Medulla oblongata (tissue), 1 donor: ENCODE data around the gene HUNK.
"Not testable (repeated sequence)": the region's sequence is repeated elsewhere in the genome, so short reads cannot be mapped to it uniquely, and the experiment has no call there.

Experiments used
- DNase-seq: peaks from one replicate; pipeline ENCODE4 v3.0.0-alpha.2; 2015; ENCODE audit errors: extremely low spot score

HUNK gene

DNA sequence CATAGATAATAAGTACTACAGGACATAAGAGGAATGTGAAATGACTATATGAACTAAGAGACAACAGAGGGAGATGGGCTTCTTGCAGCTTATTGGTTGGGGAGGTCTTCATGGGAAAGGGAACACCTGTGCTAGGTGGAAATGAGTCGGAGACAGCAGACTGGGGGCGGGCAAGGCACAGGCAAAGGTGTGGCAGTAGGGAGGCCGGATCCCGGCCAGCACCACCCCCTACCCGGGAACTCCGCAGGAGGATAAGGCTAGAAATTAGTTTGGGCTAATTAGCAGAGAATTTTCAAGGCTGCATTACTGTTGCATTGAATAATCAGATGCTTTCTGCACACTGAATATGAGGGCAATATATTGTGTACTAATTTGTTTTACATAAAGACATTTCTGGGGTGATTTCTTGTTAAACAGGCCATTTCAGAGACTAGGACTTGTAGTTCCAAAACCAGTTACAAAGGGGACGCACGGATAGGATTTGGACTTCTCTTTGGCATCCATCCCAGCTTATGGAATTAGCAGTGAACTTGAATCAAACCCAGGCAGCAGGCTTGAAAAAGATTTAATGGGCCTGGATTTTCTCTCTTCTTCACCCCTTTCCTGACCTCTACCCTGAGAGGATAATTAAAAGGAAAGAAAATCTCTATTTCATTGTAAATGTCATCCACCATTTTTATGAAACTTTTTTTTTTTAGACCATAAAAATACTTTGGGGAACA lies 2.2 kb upstream of the HUNK start:
- DNase-seq = no peak

DNA sequence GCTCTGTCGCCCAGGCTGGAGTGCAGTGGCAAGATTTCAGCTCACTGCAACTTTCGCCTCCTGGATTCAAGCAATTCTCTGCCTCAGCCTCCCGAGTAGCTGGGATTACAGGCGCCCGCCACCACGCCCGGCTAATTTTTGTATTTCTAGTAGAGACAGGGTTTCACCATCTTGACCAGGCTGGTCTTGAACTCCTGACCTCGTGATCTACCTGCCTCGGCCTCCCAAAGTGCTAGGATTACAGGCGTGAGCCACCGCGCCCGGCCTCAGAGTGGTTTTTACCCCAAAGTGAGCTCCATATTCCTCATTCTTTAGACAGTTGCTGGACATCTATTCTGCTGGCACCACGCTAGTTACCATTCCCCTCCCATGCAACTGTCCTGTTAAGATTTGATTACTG lies 1.4 kb upstream of the HUNK start:
- DNase-seq = not testable (repeated sequence)

GRCh38 chr21:31872072-31872451 lies 758 bp upstream of the HUNK start:
- DNase-seq = no peak

DNA sequence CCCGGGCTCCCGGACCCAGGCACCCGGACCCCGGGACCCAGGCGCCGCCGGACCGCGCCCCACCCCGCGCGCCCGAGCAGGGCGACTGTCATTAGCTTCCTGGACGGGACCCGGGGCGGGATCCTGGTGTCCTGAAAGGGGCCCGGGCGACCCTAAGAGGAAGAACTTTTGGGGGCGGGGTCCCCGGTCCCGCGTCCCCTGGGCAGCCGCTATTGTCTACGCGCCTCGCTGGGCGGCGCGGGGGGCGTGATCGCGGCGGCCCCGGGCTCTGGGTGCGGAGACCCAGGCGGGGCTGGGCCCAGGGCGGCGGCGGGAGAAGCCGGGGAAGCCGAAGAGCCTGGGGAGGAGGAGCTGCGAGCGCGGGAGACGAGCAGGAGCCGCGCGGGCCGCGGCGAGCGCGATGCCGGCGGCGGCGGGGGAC lies 465 bp downstream of the HUNK start:
- no peak for DNase-seq

DNA sequence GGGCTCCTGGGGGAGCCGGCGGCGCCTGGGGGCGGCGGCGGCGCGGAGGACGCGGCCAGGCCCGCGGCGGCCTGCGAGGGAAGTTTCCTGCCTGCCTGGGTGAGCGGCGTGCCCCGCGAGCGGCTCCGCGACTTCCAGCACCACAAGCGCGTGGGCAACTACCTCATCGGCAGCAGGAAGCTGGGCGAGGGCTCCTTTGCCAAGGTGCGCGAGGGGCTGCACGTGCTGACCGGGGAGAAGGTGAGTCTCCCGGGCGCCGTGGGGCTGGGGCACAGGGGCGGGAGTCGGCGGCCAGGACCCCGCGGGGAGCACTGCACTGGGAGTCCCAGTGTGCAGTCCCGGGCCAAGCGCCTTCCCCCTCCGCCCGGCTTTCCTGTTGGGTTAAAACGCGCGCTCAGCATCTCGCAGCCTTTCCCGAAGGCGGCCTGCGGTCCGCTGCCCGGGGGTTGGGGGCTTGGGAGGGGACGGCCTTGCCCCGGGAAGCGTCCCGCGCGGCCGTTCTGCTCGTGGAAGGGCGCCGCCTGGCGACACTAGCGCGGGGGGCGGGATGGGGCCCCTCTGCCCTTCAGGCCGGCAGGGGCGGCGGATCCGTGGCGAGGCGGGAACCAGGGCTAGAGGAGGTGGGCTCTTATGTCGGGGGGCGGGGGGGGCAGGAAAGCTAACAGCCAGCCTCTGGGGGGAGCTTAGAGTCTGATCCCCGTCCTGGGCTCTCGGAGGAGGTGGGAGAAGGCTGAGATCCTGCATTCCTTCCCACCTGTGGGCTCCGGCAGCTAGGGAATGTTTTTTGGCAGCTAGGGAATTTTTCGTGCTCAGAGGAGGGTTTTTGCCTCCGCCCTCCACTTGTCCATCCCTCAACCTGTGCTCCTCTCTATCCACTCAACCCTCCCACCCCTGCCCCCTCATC lies 1.1 kb downstream of the HUNK start:
- DNase-seq = no peak

DNA sequence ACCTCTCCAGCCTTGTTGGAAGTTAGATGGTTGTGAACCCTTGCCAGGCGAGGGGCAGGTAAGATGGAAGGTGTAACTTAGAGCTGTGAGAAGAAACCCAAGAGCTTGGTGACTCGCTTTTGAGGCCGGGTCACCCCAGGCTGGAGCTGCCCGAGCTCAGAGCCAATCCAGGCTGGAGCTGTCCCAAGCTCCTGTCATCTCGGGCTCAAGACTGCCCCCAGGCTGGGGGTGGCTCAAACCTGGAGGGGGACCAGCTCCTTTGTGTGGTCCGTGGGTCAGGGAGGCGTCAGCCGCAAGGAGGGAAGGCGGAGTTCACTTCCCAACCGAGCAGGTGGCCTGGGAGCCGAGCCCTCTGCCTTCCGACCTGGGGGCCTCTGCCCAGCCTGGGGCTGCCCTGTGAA lies 2.0 kb downstream of the HUNK start:
- DNase-seq = no peak

GRCh38 chr21:31875496-31876015 lies 2.7 kb downstream of the HUNK start:
- no peak for DNase-seq

DNA sequence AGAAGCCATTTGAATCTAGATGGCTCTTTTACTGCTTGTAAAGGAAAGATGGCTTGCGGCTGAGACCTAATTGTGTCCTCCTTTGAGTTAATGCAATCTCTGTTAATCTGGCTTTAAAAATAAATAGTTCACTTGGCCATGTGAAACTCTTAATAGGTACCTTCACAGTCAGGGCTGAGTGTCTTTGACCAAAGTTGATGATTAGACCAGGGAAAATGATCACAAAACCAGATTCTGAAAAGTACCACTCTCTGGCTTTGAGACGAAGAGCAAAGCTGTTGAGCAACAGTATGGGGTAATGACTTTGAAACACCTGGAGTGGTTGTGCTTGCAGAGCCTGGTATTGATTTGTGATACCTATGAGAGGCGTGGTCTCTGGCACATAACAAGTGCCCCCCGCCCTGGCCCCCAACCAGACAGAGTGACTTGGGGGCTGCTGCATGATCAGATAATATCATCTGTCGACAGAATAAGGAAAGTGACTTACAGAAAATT lies 4.7 kb downstream of the HUNK start:
- DNase-seq = no peak

DNA sequence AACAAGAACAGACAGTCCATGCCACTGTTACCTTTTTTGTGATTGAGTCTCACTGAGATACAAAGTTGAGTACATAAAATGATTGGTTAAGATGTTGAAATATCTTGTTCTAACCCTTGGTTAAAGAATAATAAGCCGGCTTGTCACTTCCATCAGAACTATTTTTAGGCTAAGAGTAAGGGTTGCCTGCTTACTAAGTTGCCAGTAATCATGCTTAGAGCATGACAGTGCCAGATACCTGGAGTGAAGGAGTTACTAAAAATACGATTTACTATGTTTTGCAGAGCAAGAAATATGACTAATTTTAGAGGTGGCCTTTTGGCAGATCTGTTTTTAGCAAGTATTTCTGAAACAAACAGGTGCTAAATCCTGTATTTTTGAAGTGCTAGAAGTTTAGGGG lies 6.0 kb downstream of the HUNK start:
- no peak for DNase-seq

DNA sequence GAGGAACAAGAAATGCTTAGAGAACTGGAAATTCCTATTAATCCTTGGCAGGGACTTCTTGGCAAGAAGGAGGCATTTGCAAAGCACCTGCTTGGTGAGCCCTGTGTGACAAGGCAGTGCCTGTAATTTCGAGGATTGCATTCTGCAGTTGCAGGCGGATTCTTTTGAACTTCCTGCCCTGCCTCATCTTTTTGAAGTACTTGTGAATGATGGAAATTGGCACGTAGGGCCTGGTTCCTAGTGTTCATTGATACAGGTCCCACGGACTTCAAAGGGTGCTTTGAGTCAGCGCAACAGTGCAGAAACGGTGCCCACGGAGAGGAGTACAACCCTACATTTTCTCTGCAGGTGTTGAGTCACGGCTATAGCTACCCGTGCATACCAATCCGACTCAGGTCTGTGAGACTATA lies 6.4 kb downstream of the HUNK start:
- DNase-seq = no peak

DNA sequence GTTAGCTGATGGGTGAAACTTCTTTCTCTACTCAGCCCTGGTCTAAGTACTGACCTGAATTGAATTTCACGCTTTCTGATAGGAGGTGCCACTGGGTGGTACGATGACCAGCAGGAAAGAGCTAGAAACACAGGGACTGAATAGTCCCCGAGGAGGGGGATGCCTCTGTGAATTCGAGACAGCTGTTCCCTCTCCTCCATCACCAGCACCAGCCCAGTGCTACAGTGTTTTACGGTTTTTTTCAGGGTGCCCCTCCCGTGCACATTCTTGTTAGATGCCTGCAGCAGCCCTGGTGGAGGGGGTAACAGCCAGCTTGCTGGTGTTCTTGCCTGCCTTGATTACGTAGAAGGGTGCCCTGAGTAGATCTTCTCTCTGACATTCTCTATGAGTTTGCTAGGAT lies 7.1 kb downstream of the HUNK start:
- no peak for DNase-seq

- no peak for DNase-seq
Observed at GRCh38 chr21:31880816-31881215, 8.0 kb downstream of the HUNK start.

GRCh38 chr21:31882711-31883110 lies 9.9 kb downstream of the HUNK start:
- no peak for DNase-seq

DNA sequence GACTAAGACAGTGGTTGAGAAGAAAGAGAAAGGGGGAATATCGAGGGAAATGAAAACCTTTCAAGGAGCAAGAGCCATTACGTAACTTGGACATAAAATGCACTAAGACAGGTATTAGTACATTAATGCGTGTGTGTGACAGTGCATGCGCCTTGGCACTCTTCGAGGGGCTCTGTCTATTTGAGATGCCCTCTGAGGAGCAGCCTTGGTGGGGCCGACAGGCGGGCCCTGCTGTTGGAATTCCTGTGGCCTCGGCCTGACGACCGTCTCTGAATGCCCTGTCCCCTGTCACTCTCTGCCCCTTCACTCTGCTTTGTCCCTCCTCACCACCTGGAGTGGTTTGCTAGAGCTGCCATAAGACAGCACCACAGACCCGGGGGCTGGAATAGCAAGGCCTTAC lies 12.3 kb downstream of the HUNK start:
- DNase-seq = no peak

DNA sequence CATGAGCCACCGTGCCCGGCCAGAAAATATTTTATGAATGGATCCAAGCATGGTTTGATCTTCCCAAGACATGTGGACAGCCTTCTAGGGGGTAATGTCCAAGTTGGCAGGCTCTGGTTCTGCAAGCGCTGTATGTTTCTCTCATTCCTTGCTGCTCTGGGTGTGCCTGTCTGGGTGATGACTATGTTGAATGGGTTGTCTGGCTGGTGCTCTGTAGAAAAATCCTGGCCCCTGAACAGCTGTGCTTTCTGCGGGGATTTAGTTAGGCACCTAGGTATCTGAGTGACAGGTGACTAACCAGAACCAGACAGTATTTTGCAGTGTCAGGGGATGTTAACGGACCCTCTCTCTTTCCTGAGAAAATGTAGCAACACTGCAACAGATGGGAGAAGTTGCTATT lies 14.1 kb downstream of the HUNK start:
- no peak for DNase-seq

DNA sequence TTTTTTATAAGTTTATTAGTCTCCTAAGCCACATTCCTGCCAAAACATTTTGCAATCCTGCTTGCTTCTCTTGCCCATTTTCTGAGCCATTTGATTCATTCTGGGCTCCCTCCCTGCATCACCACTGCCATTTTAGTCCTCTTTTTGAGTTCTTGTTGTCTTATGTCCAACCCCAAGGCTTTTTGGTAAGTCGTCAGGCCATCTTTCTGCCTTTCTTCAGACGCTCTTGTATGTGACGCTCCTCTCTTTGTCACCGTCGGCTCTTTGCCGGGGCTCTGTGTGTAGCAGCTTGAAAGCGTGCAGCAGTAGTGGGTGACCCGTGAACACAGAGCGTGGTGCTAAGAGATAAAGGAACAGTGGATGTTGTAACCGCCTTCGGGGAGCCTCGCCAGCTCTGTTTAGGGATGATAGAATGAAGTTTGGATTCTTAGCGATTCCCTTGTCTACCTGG lies 14.6 kb downstream of the HUNK start:
- DNase-seq = no peak

DNA sequence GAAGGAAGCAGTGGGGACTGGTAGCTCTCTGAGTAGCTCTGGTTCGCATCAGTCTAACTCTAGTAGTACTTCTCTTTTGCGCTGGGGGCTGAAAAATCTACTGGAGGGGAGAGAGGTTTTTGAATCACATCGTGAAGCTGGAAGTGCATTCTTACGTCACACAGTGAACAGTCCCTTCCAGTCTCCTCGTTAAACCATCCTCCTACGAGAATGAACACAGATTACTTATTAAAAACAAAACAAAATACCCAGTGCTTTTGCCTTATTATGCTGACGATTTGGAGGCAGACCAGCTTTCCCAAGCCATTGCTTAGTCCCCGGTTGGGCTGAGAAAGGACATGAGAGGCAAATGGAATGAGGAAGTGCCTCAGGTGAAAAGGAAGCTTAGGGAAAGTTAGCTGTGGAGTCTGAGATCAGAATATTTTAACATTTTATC lies 16.1 kb downstream of the HUNK start:
- DNase-seq = no peak

DNA sequence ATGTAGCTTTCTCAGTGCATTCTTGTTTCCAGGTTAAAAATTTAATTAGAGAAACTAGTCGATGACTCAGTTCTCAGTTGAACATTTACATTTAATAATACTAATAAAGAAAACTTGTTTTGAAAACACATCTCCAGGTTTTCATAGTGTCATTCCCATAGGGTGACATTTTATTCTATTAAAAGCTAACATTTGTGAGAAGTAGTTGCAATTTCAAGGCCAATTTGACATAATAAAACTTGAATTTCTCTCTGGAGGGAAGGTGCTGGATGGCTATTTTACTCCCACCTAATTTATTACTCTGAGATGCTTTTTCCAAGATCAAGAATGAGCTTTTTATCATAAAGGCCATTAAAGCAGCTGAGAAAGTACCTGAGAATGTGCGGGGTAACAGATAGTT lies 16.6 kb downstream of the HUNK start:
- no peak for DNase-seq

GRCh38 chr21:31892686-31893085 lies 19.9 kb downstream of the HUNK start:
- no peak for DNase-seq

DNA sequence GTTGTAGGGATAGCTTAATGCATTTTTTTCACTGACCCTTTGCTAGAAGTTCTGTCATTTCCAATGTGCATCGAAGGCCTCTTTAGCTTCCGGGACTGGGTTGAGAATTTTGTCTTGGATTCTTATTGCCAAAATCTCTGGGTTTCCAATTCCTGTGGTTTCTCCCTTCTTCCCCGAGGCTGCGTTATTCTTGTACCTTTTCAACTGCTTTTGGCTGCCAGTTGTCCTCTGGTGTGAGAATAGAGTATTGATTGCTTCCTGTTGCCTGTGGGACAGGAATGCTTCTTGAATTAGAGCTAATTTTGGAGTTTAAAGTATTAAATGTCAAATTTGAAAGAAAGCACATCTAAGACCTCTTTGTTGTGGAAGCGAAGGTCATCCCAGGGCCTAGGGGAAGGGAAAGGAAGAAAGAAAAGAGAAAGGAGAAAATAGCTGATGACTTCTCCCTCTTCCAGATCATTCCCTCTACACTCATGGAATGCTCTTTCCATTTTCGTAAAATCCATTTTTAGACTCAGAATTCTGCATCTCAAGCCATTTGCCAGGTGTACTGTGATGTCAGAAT lies 21.1 kb downstream of the HUNK start:
- no peak for DNase-seq

GRCh38 chr21:31894457-31894856 lies 21.6 kb downstream of the HUNK start:
- no peak for DNase-seq

- DNase-seq = no peak
Observed at GRCh38 chr21:31895077-31895835, 22.4 kb downstream of the HUNK start.
